Esophagus muscularis mucosa (tissue), 4 donors: ENCODE results near the gene THOC3. TPM values are rescaled to one million over a fixed set of nuclear protein-coding genes. Genes with fewer than 3 reads are reported as not detected.
"Not testable (repeated sequence)": the region's sequence is repeated elsewhere in the genome, so short reads cannot be mapped to it uniquely, and the experiment has no call there.

ENCODE experiments used
- DNase-seq: peaks from one replicate; pipeline ENCODE4 v3.0.0-alpha.2; 2017; ENCODE audit errors: extremely low spot score
- H3K27ac ChIP-seq, 4 donors: fragments of 200-600 bp; sonication (generic); replicated peaks in 1 of 4; 1 replicate in 3 of 4; 2 replicates in 1 of 4; pipeline ENCODE4 v1.5.1; 2016 to 2019; ENCODE audit warnings: mild to moderate bottlenecking in 1 of 4
- H3K27me3 ChIP-seq, 4 donors: fragments of 200-600 bp; sonication (generic); one replicate each; pipeline versions ENCODE4 v1.5.1 to v1.6.0; 2016 to 2019
- H3K36me3 ChIP-seq, 4 donors: fragments of 200-600 bp; sonication (generic); one replicate each; pipeline ENCODE4 v1.5.1; 2016 to 2019
- H3K4me1 ChIP-seq, 4 donors: fragments of 200-600 bp; sonication (generic); one replicate each; pipeline ENCODE4 v1.5.1; 2016 to 2019
- H3K4me3 ChIP-seq, 4 donors: fragments of 200-600 bp; sonication (generic); 1 replicate in 2 of 4; 2 replicates in 2 of 4; pipeline ENCODE4 v1.5.1; 2016 to 2019; ENCODE audit warnings: mild to moderate bottlenecking in 4 of 4, moderate library complexity in 1 of 4
- H3K9me3 ChIP-seq, 4 donors: fragments of 200-600 bp; sonication (generic); 1 replicate in 3 of 4; 2 replicates in 1 of 4; pipeline ENCODE4 v1.5.1; 2016 to 2019
- CTCF ChIP-seq, 3 experiments: fragments of 200-600 bp in 2 of 3; fragments of 450-650 bp in 1 of 3; sonication (generic) in 2 of 3; IDR thresholded peaks; one replicate each; pipeline ENCODE4 v1.5.1; 2017 to 2019; ENCODE audit warnings: antibody characterized with exemption in 3 of 3, mild to moderate bottlenecking in 2 of 3, moderate library complexity in 1 of 3
- EP300 ChIP-seq: sonication (generic); formaldehyde crosslinking; IDR thresholded peaks from one replicate; pipeline ENCODE4 v1.6.1; 2017; ENCODE audit warnings: antibody characterized with exemption
- POLR2A ChIP-seq: fragments of 450-650 bp; IDR thresholded peaks from one replicate; pipeline ENCODE4 v1.6.1; 2017; ENCODE audit warnings: antibody characterized with exemption, moderate library complexity, mild to moderate bottlenecking, low read depth
- POLR2AphosphoS5 ChIP-seq, 2 donors: sonication (generic); formaldehyde crosslinking; IDR thresholded peaks; one replicate each; pipeline ENCODE4 v1.6.1; 2017; ENCODE audit warnings: antibody characterized with exemption in 2 of 2
- WGBS: methylation state at CpG from one replicate; pipeline ENCODE4 v1.1.5; 2018; 5-methylcytosine and 5-hydroxymethylcytosine counted together
- intact Hi-C: fragments of 100-400 bp; cut with DNase I; formaldehyde crosslinking; loops from one replicate; pipeline ENCODE4 v1.15.1; 2023
- total RNA-seq, 4 donors: library from RNA; depleted of rRNA; stranded (reverse); fragments of >200 nt; gene quantifications; one replicate each; pipeline versions ENCODE4 v1.1.0 to v1.2.1, GENCODE V29; 2016

Gene THOC3
- total RNA-seq, 4 donors from 2014 or later = 14.4 to 26.8 (median 23.8) TPM

DNA sequence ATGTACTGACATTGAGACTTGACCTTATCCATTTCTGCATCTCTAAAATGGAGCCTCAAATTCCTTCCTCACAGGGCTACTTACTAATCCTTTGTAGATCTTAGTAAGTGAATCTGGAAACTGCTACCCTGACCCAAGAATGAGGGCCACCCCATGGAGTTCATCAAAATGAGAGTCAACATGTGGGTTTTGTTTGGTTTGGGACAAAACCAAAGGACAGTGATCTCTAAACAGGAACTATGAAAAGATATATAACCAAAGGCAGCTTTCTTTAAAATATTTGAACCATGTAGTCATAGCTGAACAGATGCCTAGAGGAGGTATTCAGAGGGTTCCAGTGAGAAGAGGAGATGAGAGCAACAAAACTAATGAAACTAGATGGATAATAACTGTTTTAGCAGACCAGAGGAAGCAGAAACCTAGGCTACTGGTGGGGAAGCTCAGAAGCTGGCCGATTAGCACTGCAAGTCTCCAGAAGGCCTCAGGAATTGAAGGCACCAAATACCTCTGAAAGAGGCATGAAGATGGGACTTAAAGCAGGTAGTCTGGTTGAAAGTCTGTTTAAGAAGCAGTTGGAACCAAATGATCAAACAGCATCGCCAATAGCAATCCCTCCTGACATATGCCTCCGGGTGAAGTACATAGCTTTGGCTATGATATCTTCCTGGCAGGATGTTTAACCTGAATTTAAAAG, 45.8 kb downstream of the THOC3 start:
- Histone ChIP-seq H3K36me3 (no peaks in the 10 kb centered on the region), H3K27ac (no peak overlapping the region), H3K9me3 (no peaks in the 10 kb centered on the region), H3K4me3 (no peak overlapping the region), H3K27me3 (no peaks in the 10 kb centered on the region), H3K4me1 (no peaks in the 10 kb centered on the region)
- WGBS = 80% methylated on average over 3 of the region's 3 CpGs
- no peak for TF ChIP-seq CTCF (IDR thresholded peaks at IDR 0.05)
- no peak for TF ChIP-seq POLR2A
- TF ChIP-seq EP300 = no peak
- no peak for TF ChIP-seq POLR2AphosphoS5 (IDR thresholded peaks at IDR 0.05)
- peak; percentile 74 for DNase-seq
- intact Hi-C loops = no loop called here

DNA sequence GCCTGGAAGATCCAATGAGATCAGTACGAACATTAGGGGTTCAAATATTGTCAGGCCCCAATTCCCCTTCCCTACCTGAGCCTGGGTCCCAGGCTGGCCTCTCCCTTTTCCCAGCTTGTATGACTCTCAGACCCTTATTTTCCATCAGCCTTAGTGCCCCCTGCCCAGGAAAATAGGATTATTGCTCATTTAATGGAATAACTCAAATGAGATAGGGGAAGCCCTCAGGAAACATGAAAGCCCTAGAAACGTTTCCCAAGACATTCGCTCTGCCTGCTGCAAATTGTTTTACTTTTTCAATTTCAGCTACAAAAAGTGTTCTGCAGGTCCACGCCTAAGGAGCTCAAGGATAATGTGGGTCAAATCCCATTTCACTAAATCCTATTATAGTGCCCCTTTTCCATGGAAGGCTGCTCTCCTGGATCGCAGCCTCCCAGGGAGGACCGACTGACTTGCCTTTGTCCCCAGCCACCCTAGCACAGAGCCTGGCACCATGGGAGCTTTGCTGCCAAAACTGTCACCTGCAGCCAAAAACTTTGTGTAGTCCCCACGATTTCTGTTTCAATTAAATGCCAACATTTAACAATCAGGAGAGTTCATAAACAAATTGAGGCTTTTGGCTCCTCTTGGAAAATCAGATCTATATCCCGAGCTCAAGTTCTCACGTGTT, 46.9 kb downstream of the THOC3 start:
- intact Hi-C loops = no loop called here
- WGBS = 92% methylated on average over 9 of the region's 9 CpGs
- no peak for TF ChIP-seq EP300
- TF ChIP-seq CTCF (IDR thresholded peaks at IDR 0.05) = no peak
- no peak for TF ChIP-seq POLR2A
- no peak for TF ChIP-seq POLR2AphosphoS5 (IDR thresholded peaks at IDR 0.05)
- no peaks in the 10 kb centered on the region for H3K36me3 ChIP-seq
- DNase-seq = peak; percentile 90
- no peaks in the 10 kb centered on the region for H3K9me3 ChIP-seq
- no peak overlapping the region for H3K4me3 ChIP-seq
- H3K27ac ChIP-seq = no peak overlapping the region
- H3K27me3 ChIP-seq = no peaks in the 10 kb centered on the region
- no peaks in the 10 kb centered on the region for H3K4me1 ChIP-seq

- Histone ChIP-seq H3K36me3 (no peaks in the 10 kb centered on the region), H3K27ac (no peak overlapping the region), H3K4me1 (no peaks in the 10 kb centered on the region), H3K9me3 (no peaks in the 10 kb centered on the region), H3K4me3 (no peak overlapping the region), H3K27me3 (no peaks in the 10 kb centered on the region)
- TF ChIP-seq POLR2A (no peak), POLR2AphosphoS5 (IDR thresholded peaks at IDR 0.05) (no peak), EP300 (no peak), CTCF (IDR thresholded peaks at IDR 0.05) (no peak)
- DNase-seq = peak; percentile 87
- WGBS = 88% methylated on average over 9 of the region's 9 CpGs
- intact Hi-C loops = no loop called here
Observed at GRCh38 chr5:175920231-175920811, 47.8 kb downstream of the THOC3 start.

DNA sequence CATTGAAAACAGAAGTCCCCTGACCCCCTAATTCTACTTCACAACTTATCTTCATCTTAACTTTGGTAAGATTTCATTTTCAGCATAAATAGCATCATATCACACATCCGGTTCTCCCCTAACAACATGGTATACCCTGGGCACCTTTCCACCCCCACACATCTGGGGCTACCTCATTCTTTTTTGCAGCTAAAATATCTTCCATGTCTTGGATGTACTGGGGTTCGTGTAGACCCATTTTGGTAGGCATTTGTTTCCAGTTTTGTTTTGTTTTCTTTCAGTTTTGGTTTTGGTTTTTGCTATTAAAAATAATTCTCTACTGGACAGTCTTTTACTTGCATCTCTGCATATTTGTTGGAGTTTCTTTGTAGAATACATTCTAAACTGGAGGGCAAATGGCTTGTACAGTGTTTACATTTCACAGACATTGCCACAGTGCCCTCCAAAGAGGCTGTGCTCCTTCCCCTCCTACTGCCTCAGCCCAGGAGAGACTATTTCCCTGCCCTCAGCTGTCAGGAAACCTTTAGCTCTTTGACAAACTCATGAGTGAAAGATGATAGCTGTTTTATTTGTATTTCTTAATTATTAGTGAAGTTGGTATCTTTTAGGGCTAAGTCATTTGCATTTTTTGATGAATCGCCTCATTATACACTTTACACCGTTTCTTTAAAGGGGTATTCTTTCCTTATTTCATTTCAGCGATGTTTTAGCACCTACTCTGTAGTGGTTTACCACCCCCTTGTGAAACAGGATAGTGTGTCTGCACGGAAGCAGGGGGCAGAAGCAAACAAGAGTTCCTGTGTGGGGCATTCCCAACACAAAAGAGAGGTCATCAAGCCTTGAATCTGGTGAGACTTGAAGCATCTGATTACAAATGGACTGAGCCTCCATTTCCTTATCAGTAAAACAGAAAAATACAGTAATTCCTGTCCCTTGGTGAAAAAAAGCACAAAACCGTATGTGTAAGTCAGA, 52.8 kb downstream of the THOC3 start:
- intact Hi-C loops, H3K9me3 ChIP-seq, H3K36me3 ChIP-seq, H3K27me3 ChIP-seq, H3K4me3 ChIP-seq, H3K27ac ChIP-seq, H3K4me1 ChIP-seq: not testable (repeated sequence)
- WGBS = 52% methylated on average over 4 of the region's 7 CpGs
- DNase-seq = peak; percentile 37

DNA sequence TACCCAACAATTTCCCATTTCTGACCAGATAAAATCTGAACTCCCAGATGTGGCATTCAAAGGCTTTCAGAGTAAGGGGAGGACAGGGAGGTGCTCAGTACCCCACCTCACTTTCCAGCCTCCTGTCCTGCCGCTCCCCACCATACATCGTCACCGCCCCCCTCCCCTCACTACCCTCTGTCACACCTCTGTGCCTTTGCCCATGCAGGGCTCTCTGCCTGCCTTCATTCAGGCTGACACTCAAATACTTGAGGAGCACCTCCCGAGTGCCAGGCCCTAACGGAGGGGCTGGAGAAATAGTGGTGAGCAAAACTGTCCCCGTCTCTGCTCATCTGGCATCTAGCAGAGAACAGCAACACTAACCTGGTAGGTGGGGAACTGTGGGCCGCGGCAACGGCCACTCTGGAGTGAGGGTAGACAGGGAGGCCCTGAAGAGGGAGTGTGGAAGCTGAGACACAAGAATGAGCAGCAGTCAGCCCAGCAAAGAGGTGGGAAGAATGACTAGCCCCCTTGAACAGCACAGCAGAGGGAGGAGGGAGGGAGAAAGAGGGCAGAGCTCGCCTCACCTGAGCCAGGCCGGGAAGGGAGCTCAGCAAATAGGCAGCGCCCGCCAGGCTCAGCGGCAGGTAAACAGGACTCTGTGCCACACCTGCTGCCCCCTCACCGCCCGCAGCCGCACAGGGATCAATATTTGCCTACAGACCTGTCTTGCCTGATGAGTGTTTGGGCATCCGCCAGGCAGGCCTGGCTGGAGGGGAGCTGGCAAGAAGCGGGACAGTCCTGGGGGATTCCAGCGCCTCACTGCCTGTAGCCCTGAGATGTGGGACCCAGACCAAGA, 54.1 kb downstream of the THOC3 start:
- DNase-seq = peak; percentile 66
- H3K27me3 ChIP-seq, H3K9me3 ChIP-seq, H3K4me3 ChIP-seq, H3K27ac ChIP-seq, intact Hi-C loops, H3K4me1 ChIP-seq, H3K36me3 ChIP-seq: not testable (repeated sequence)
- 52% methylated on average over 6 of the region's 20 CpGs for WGBS

DNA sequence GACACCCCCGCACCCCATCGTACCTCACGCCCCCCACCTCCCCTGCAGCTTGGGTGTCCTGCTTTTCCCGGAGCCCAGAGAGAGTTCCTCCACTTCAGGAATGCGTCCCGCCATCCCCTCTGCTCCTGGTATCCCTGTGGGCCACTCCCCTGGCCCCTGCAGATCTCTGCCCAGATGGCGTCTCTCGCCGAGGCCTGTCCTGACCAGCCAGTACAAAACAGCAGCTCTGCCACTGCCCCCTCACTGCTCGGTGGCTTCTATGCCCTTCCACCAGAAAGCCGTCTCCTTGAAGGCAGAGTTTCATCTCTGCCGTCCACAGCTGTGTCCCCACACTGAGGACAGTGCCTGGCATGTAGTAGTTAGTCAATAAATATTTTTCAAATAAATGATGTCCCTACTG, 58.0 kb downstream of the THOC3 start:
- intact Hi-C loops, H3K27me3 ChIP-seq, H3K4me3 ChIP-seq, H3K27ac ChIP-seq, H3K36me3 ChIP-seq, H3K9me3 ChIP-seq, H3K4me1 ChIP-seq: not testable (repeated sequence)
- WGBS = 82% methylated on average over 8 of the region's 12 CpGs
- peak; percentile 89 for DNase-seq
